ENCODE data around the gene SFPQ.
"Not testable (repeated sequence)": the region's sequence is repeated elsewhere in the genome, so short reads cannot be mapped to it uniquely, and the experiment has no call there.

SFPQ gene

GRCh38 chr1:35143737-35144508 is 49.0 kb downstream of the SFPQ start:
- DNase-seq (ENCODE audit: low read depth): no peak

- not testable (repeated sequence) for DNase-seq (ENCODE audit: low read depth)
Measured at GRCh38 chr1:35142728-35143127, 50.2 kb downstream of the SFPQ start.

- not testable (repeated sequence) for DNase-seq (ENCODE audit: low read depth)
Measured at GRCh38 chr1:35142294-35142693, 50.7 kb downstream of the SFPQ start.

- not testable (repeated sequence) for DNase-seq (ENCODE audit: low read depth)
Measured at GRCh38 chr1:35137590-35137989, 55.4 kb downstream of the SFPQ start.

GRCh38 chr1:35136780-35137179 is 56.2 kb downstream of the SFPQ start:
- no peak for DNase-seq (ENCODE audit: low read depth)

All from HS-27A (cell line).